Stimulated activated CD4-positive, alpha-beta T cell treated with anti-CD3 and anti-CD28 coated beads, Interleukin-15, amount 100 ng/mL, for 1 hour (primary cell): ENCODE results near the gene TMIGD2.
"Not testable (repeated sequence)": the region's sequence is repeated elsewhere in the genome, so short reads cannot be mapped to it uniquely, and the experiment has no call there.

Experiments
- DNase-seq, 2 donors: peaks; one replicate each; pipeline ENCODE4 v3.0.0-alpha.2; 2020; ENCODE audit warnings: low read depth in 1 of 2, low spot score in 1 of 2

The TMIGD2 gene

DNA sequence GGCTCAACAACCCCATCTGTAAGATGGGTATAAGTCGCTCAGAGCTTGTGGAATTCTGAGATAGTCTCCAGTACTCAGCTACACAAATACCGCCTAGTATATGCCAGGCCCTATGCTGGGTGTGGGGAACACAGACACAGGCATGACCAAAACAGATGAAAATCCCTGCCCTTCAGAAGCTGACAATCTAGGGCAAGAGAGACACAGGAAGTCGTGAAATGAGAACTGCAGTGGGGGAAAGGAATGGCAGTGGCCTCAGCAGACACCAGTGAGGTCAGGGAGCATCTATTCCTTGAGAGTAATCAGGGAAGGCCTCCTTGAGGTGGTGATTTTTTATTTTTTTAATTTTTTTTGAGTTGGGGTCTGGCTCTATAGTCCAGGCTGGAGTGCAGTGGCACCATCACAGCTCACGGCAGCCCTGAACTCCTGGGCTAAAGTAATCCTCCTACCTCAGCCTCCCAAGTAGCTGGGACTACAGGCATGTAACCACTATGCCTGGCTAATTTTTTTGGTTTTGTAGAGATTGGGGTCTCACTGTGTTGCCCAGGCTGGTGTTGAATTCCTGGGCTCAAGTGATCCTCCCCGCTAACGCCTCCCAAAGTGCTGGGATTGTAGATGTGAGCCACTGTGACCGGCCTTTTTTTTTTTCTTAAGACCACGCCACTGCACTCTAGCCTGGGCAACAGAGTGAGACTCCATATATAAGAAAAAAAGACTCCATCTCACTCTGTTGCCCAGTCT is 3.2 kb downstream of the TMIGD2 start:
- no peak for DNase-seq

- no peak for DNase-seq
Observed at GRCh38 chr19:4297901-4298809, 4.0 kb downstream of the TMIGD2 start.

- DNase-seq = no peak
Observed at GRCh38 chr19:4295972-4296771, 6.0 kb downstream of the TMIGD2 start.

- no peak for DNase-seq
Observed at GRCh38 chr19:4294389-4294788, 7.8 kb downstream of the TMIGD2 start.

DNA sequence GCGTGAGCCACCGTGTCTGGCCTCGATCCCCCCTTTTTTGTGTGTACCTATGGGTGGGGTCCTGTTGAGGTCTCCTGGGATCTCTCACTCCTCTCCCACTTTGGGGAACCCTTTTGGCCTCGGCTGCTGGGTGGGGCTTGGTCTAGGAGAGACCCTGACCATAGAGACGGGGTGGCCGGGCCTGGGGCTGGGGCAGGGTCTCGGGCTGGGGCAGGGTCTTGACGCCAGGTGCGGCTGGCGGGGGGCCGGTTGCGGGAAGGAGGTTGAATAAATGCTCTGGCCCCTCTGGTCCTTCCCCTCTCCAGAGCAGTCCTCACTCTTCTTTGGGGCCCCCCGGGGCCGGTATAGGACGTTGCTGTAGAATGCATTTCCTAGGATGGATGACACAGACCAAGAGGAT is 9.7 kb downstream of the TMIGD2 start:
- no peak for DNase-seq

DNA sequence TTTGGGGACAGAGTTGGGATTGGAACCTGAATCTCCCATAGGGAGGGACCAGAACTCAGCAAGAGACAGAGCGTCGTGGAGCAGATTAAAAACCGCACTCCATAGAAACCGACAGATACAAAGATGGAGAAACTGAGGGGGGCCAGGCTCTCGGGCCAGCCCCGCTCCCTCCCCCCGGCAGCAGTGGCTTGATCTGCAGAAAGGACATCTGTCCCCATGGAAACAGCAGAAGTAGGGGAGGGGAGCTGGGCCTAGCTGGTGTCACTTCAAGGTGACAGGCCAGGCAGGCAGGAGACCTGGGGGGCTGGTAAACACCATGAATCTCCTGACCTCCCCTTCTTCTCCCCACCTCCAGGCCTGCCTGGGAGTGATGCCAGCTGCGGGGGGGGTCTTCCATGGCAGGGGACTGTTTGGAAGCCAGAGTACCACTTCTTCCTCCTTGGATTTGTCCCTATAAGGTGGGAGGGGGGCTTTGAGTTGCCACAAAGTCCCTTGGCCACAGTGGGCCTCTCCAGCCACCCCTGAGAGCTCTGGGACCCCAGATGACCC is 10.9 kb downstream of the TMIGD2 start:
- no peak for DNase-seq

- no peak for DNase-seq
Observed at GRCh38 chr19:4288091-4288777, 14.0 kb downstream of the TMIGD2 start.

DNA sequence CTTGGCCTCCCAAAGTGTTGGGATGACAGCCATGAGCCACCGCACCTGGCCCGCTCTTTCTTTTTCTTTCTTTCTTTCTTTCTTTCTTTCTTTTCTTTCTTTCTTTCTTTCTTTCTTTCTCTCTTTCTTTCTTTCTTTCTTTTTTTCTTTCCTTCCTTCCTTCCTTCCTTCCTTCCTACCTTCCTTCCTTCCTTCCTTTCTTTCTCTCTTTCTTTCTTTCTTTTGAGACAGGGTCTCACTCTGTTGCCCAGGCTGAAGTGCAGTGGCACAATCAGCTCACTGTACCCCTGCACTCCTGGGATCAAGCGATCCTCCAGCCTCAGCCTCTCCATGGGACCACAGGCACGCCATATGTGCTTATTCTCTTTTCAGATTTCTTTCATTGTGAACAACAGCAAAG is 16.0 kb downstream of the TMIGD2 start:
- not testable (repeated sequence) for DNase-seq

GRCh38 chr19:4284974-4285373 is 17.2 kb downstream of the TMIGD2 start:
- no peak for DNase-seq

DNA sequence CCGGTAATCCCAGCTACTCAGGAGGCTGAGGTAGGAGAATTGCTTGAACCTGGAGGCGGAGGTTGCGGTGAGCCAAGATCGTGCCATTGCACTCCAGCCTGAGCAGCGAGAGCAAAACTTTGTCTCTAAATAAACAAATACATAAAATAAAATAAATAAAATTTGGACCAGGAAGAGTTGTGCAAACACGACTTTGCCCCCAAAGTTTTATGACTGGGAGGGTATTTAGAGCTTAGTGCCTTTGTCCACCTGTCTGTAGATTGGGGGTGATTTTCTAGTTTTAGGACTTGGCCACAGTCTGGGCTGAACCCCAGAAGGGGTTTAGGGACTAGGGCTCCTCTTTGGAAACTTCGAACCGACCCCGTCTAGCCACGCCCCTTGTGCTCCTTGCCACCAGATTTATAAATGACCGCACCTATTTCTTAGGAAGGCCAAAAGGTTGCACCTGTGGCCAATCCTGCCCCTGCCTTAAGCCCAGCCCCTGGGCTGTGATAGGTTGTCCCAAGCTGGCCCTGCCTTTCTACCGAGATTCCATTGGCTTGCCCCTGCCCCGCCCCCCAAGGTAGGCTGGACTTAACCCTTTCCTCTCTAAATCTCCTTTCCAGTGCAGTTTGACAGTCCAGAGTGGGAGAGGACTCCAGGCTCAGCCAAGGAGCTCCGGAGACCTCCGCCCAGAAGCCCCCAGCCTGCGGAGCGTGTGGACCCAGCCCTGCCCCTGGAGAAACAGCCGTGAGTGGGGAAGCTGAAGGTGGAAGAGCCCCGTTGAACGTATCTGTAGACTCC is 17.8 kb downstream of the TMIGD2 start:
- no peak for DNase-seq

- DNase-seq = no peak
Observed at GRCh38 chr19:4279530-4280422, 22.4 kb downstream of the TMIGD2 start.

DNA sequence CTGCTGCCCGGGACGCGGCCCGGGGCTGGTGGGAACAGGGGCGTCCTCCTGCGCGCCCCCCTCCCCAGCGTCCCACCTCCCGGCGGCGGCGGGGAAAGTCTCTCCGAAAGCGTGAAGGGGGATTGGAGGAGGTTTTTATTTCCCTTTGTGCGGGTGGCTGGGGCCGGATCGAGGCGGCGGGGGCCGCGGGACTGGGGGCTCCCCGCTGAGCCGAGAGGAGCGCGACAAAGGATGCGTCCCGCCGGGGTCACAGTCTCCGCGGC is 23.0 kb downstream of the TMIGD2 start:
- DNase-seq = no peak

DNA sequence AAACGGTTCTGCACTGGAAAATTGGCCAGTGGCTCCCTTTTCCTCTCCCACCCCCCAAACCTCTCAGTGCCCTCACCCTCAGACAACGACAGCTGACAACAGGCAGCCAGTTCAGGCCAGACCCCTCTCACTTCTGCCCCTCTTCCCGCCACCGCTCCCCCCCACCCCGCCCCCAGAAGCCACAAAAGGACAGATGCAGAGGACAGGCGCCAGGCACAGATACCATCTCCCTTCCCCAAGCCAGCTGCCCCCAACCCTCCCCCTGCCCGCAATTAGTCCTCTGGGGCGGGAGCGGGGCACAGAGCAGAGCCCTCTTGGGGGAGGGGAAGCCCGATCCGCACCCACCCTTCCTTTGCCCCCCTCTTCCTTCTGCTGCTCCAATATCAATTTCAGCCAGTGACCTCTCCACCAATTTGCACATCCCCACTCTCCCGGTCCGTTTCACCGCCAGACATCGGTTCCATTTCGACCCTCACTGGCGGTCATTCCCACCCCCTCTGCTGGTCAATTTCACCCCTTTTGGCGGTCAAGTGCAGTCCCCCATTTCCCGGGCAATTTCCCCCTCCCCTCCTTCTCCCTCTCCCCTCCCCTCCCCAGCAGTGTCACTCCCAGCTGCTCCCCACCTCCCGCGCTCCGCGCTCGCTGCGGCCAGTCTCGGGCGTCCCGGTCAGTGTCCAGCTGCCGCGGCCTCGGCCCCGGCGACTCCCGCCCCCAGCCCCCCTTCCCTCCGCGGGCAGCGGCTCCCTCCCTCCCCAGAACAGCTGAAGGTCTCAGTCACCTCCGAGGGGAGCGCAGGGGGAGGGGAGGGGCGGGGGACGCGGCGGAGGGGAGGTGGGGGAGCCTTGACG is 23.5 kb downstream of the TMIGD2 start, which contains the start of gene SHD:
TSS of gene SHD (plus strand) at position 848 of the 848 bp plus-strand sequence. CDS start 798 bp downstream, outside the sequence.
- no peak for DNase-seq

DNA sequence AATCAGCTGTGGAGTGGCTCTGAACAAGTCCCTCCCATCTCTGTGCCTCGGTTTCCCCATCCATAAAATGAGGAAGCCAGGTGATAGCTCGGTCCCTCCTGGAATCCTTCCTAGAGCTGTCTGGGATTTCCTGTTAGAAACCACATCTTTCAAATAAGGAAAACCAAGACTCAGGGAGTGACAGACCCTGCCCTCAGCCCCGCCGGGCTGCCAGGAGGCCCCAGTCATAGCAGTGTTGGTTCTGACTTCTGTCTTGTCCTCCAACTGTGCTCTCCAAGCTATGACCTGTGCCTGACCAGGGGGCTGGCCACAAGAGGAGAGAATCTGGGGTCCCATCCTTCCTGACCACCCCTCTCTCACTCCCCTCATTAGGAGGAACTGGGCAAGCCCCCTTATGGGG is 24.2 kb downstream of the TMIGD2 start:
- no peak for DNase-seq

DNA sequence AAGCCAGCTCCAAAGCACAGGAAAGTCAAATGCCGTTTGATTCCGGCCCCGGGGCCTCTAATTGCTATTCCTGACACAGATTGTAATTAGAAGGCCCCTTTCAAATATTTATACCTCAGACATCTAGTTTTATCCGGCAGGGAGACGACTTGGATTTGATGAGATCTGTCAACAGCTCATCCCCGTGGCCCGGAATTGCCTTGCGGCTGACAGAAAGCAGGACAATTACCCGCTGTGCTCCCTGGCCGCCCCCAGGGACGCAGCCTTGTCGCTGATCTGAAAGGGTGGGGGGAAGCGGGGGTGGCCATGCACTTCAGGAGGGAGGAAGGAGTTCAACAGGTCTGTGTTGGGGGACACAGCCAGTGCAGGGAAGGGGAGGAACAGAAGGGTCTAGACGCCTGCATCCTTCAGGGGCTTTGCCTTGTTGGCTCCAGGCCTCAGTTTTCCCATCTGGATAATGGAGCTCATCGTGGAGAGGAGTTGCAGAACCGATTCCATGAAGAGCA is 24.9 kb downstream of the TMIGD2 start:
- DNase-seq = no peak

GRCh38 chr19:4274321-4274686 is 27.9 kb downstream of the TMIGD2 start:
- not testable (repeated sequence) for DNase-seq

DNA sequence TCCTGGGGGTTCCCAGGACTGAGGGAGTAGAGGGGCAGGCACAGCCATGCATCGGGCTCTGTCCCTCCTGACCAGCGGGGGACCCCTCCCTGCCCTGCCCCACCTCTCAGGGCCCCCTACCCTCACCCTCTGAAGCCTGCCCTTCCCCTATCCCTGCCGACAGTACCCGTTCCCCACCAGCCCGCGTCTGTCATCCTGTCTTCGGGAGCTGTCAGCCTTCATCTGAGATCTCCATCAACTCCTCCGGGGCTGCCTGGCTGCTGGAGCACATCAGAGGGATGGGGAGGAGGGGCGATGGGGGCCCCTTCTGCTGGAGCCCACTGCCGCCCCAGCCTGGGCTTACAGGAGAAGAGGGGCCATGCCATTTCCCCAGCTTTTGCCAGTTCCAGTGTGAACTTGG is 29.3 kb downstream of the TMIGD2 start:
- no peak for DNase-seq
